ENCODE results near the gene CCDC200. TPM values are rescaled to one million over a fixed set of nuclear protein-coding genes. Genes with fewer than 3 reads are reported as not detected.
"Not testable (repeated sequence)": the region's sequence is repeated elsewhere in the genome, so short reads cannot be mapped to it uniquely, and the experiment has no call there.

Gene CCDC200
- total RNA-seq, 1 donor from 2014 or later = not detected

GRCh38 chr17:43200127-43200526, 28.3 kb downstream of the CCDC200 start:
- Histone ChIP-seq H3K27me3 (no peaks in the 10 kb centered on the region), H3K27ac (no peak overlapping the region), H3K9ac (no peak overlapping the region), H4K20me1 (ENCODE audit: low read depth) (no peaks in the 10 kb centered on the region), H3K4me2 (no peak overlapping the region), H3K4me3 (no peak overlapping the region), H2AFZ (replicated peaks) (no peak overlapping the region), H3K36me3 (no peaks in the 10 kb centered on the region), H3K79me2 (ENCODE audit: low read depth) (no peaks in the 10 kb centered on the region), H3K4me1 (no peaks in the 10 kb centered on the region), H3F3A (ENCODE audit: low read depth) (no peaks in the 10 kb centered on the region), H3K9me3 (ENCODE audit: low read depth) (no peaks in the 10 kb centered on the region)
- Mint-ChIP-seq H3K27ac (no peak overlapping the region), H3K4me3 (no peak overlapping the region), H3K36me3 (peaks cover 28% of the 10 kb centered on the region), H3K4me1 (no peaks in the 10 kb centered on the region), H3K9me3 (no peaks in the 10 kb centered on the region), H3K27me3 (ENCODE audit: insufficient read depth, low read depth) (no peaks in the 10 kb centered on the region)
- TF ChIP-seq EZH2phosphoT487 (IDR thresholded peaks at IDR 0.05) (no peak), CTCF (IDR thresholded peaks at IDR 0.05) (no peak), EZH2 (IDR thresholded peaks at IDR 0.05) (no peak)
- no peak for DNase-seq (ENCODE audit: low spot score)

- H3K27me3 Mint-ChIP-seq (ENCODE audit: insufficient read depth, low read depth) = no peaks in the 10 kb centered on the region
- no peak overlapping the region for H3K4me3 ChIP-seq
- no peaks in the 10 kb centered on the region for H3K79me2 ChIP-seq (ENCODE audit: low read depth)
- H3F3A ChIP-seq (ENCODE audit: low read depth) = no peaks in the 10 kb centered on the region
- H3K36me3 ChIP-seq = no peaks in the 10 kb centered on the region
- H3K27ac Mint-ChIP-seq = no peak overlapping the region
- H3K9me3 Mint-ChIP-seq = no peaks in the 10 kb centered on the region
- no peaks in the 10 kb centered on the region for H4K20me1 ChIP-seq (ENCODE audit: low read depth)
- no peak overlapping the region for H3K4me2 ChIP-seq
- H3K9ac ChIP-seq = no peak overlapping the region
- H3K27me3 ChIP-seq = no peaks in the 10 kb centered on the region
- H3K4me3 Mint-ChIP-seq = no peak overlapping the region
- TF ChIP-seq CTCF (IDR thresholded peaks at IDR 0.05) (no peak), EZH2phosphoT487 (IDR thresholded peaks at IDR 0.05) (no peak), EZH2 (IDR thresholded peaks at IDR 0.05) (no peak)
- H3K36me3 Mint-ChIP-seq = peaks cover 27% of the 10 kb centered on the region
- H3K4me1 ChIP-seq = no peaks in the 10 kb centered on the region
- no peak overlapping the region for H3K27ac ChIP-seq
- H2AFZ ChIP-seq (replicated peaks) = no peak overlapping the region
- no peak for DNase-seq (ENCODE audit: low spot score)
- no peaks in the 10 kb centered on the region for H3K9me3 ChIP-seq (ENCODE audit: low read depth)
- H3K4me1 Mint-ChIP-seq = no peaks in the 10 kb centered on the region
Observed at GRCh38 chr17:43199633-43200032, 28.8 kb downstream of the CCDC200 start.

GRCh38 chr17:43193251-43193650, 35.2 kb downstream of the CCDC200 start:
- Histone ChIP-seq H3F3A (ENCODE audit: low read depth) (no peaks in the 10 kb centered on the region), H3K4me1 (no peaks in the 10 kb centered on the region), H2AFZ (replicated peaks) (no peak overlapping the region), H4K20me1 (ENCODE audit: low read depth) (no peaks in the 10 kb centered on the region), H3K9me3 (ENCODE audit: low read depth) (no peaks in the 10 kb centered on the region), H3K4me2 (no peak overlapping the region), H3K36me3 (no peaks in the 10 kb centered on the region), H3K4me3 (no peak overlapping the region), H3K9ac (no peak overlapping the region), H3K27ac (no peak overlapping the region), H3K27me3 (no peaks in the 10 kb centered on the region), H3K79me2 (ENCODE audit: low read depth) (no peaks in the 10 kb centered on the region)
- Mint-ChIP-seq H3K36me3 (peaks cover 23% of the 10 kb centered on the region), H3K27ac (no peak overlapping the region), H3K4me3 (no peak overlapping the region), H3K4me1 (no peaks in the 10 kb centered on the region), H3K27me3 (ENCODE audit: insufficient read depth, low read depth) (no peaks in the 10 kb centered on the region), H3K9me3 (no peaks in the 10 kb centered on the region)
- DNase-seq (ENCODE audit: low spot score) = no peak
- TF ChIP-seq EZH2phosphoT487 (IDR thresholded peaks at IDR 0.05) (no peak), EZH2 (IDR thresholded peaks at IDR 0.05) (no peak), CTCF (IDR thresholded peaks at IDR 0.05) (no peak)

GRCh38 chr17:43186656-43187055, 41.8 kb downstream of the CCDC200 start:
- not testable (repeated sequence) for H3K79me2 ChIP-seq (ENCODE audit: low read depth); H3K27me3 Mint-ChIP-seq (ENCODE audit: insufficient read depth, low read depth); H4K20me1 ChIP-seq (ENCODE audit: low read depth); H3K4me1 Mint-ChIP-seq; H3K36me3 ChIP-seq; H3K9me3 Mint-ChIP-seq; H3K4me3 ChIP-seq; H3K4me3 Mint-ChIP-seq; H2AFZ ChIP-seq (replicated peaks); H3K9ac ChIP-seq; H3K27ac Mint-ChIP-seq; H3K9me3 ChIP-seq (ENCODE audit: low read depth); H3K4me1 ChIP-seq; H3K27ac ChIP-seq; H3K4me2 ChIP-seq; DNase-seq (ENCODE audit: low spot score); H3F3A ChIP-seq (ENCODE audit: low read depth); H3K27me3 ChIP-seq
- H3K36me3 Mint-ChIP-seq = peaks cover 15% of the 10 kb centered on the region
